Hepatocyte (in vitro differentiated cells): ENCODE measurements around the gene RIBC2. TPM values are rescaled to one million over a fixed set of nuclear protein-coding genes. Genes with fewer than 3 reads are reported as not detected.
A peak's percentile ranks its signal among the peaks of the same experiment; 100 is the strongest.

Source experiments
- DNase-seq: peaks from one replicate; pipeline ENCODE4 v3.0.0-alpha.2; 2016; ENCODE audit warnings: low spot score
- H2AFZ ChIP-seq: fragments of 200-600 bp; sonication (generic); 2 replicates; pipeline ENCODE4 v1.6.0; 2016; ENCODE audit warnings: antibody characterized with exemption, mild to moderate bottlenecking
- H3K27ac ChIP-seq: fragments of 200-600 bp; sonication (generic); 2 replicates; pipeline ENCODE4 v1.5.1; 2016; ENCODE audit warnings: mild to moderate bottlenecking
- H3K27me3 ChIP-seq: fragments of 200-600 bp; sonication (generic); 2 replicates; pipeline ENCODE4 v1.6.1; 2016
- H3K36me3 ChIP-seq: fragments of 200-600 bp; sonication (generic); replicated peaks from 2 replicates; pipeline ENCODE4 v1.5.1; 2016; ENCODE audit warnings: low read depth; ENCODE audit not compliant: insufficient read depth
- H3K4me1 ChIP-seq: fragments of 200-600 bp; sonication (generic); 2 replicates; pipeline ENCODE4 v1.5.1; 2016; ENCODE audit warnings: mild to moderate bottlenecking, moderate library complexity; ENCODE audit not compliant: insufficient read depth
- H3K4me2 ChIP-seq: fragments of 200-600 bp; sonication (generic); 2 replicates; pipeline ENCODE4 v1.6.0; 2016
- H3K4me3 ChIP-seq: fragments of 200-600 bp; sonication (generic); 2 replicates; pipeline ENCODE4 v1.5.1; 2016; ENCODE audit warnings: mild to moderate bottlenecking
- H3K79me2 ChIP-seq: fragments of 200-600 bp; sonication (generic); 2 replicates; pipeline ENCODE4 v1.6.0; 2017; ENCODE audit warnings: mild to moderate bottlenecking
- H3K9me2 ChIP-seq: fragments of 200-600 bp; sonication (generic); replicated peaks from 2 replicates; pipeline ENCODE4 v1.6.0; 2017; ENCODE audit warnings: mild to moderate bottlenecking; ENCODE audit not compliant: insufficient read depth
- H3K9me3 ChIP-seq: fragments of 200-600 bp; sonication (generic); 2 replicates; pipeline ENCODE4 v1.5.1; 2016; ENCODE audit warnings: low read depth, mild to moderate bottlenecking
- H4K20me1 ChIP-seq: fragments of 200-600 bp; sonication (generic); 2 replicates; pipeline ENCODE4 v1.6.0; 2016; ENCODE audit warnings: mild to moderate bottlenecking; ENCODE audit not compliant: insufficient read depth, poor library complexity, severe bottlenecking
- CTCF ChIP-seq: fragments of 200-600 bp; sonication (generic); IDR thresholded peaks from 2 replicates; pipeline ENCODE4 v1.5.1; 2016; ENCODE audit warnings: antibody characterized with exemption, mild to moderate bottlenecking; ENCODE audit not compliant: poor library complexity
- EZH2 ChIP-seq: fragments of 200-600 bp; sonication (generic); IDR thresholded peaks from 2 replicates; pipeline ENCODE4 v1.6.1; 2016; ENCODE audit warnings: antibody characterized with exemption, mild to moderate bottlenecking, borderline replicate concordance
- EZH2phosphoT487 ChIP-seq: fragments of 200-600 bp; sonication (generic); IDR thresholded peaks from one replicate; pipeline ENCODE4 v1.6.1; 2018; ENCODE audit warnings: antibody characterized with exemption, mild to moderate bottlenecking, low read depth, moderate library complexity; ENCODE audit not compliant: unreplicated experiment, severe bottlenecking
- WGBS: methylation state at CpG from one replicate; pipeline ENCODE4 v1.1.6; 2016; ENCODE audit warnings: low lambda C conversion rate; ENCODE audit errors: missing lambda C conversion rate; 5-methylcytosine and 5-hydroxymethylcytosine counted together
- polyA plus RNA-seq: library from polyadenylated mRNA; unstranded; fragments of >200 nt; fragmentation: Nextera tagmentation; extraction: Ambion mirVana; gene quantifications from 2 replicates; pipeline ENCODE4 v1.2.1, GENCODE V29; 2016
- total RNA-seq: library from RNA; depleted of rRNA; stranded (reverse); fragments of >200 nt; gene quantifications from 2 replicates; pipeline ENCODE4 v1.2.3, GENCODE V29; 2014

RIBC2 gene
- total and polyA plus RNA-seq, 2 experiments from 2014 or later: 0.50 to 0.56 TPM

- Histone ChIP-seq H4K20me1 (no peaks in the 10 kb centered on the region), H3K36me3 (no peaks in the 10 kb centered on the region), H3K4me2 (no peak overlapping the region), H3K4me1 (peaks cover 21% of the 10 kb centered on the region), H3K27me3 (no peaks in the 10 kb centered on the region), H3K9me2 (no peaks in the 10 kb centered on the region), H3K9me3 (no peaks in the 10 kb centered on the region), H3K79me2 (no peaks in the 10 kb centered on the region), H2AFZ (no peak overlapping the region), H3K27ac (no peak overlapping the region), H3K4me3 (no peak overlapping the region)
- 81% methylated on average over 3 of the region's 3 CpGs for WGBS
- no peak for TF ChIP-seq EZH2
- no peak for TF ChIP-seq CTCF
- TF ChIP-seq EZH2phosphoT487: no peak
- no peak for DNase-seq
Measured at GRCh38 chr22:45465633-45466032, 52.1 kb downstream of the RIBC2 start.

- H2AFZ ChIP-seq: no peak overlapping the region
- H4K20me1 ChIP-seq: no peaks in the 10 kb centered on the region
- no peaks in the 10 kb centered on the region for H3K36me3 ChIP-seq
- H3K4me1 ChIP-seq: peaks cover 23% of the 10 kb centered on the region
- H3K4me2 ChIP-seq: peak overlapping the region; percentile 3
- DNase-seq: no peak
- TF ChIP-seq EZH2 (no peak), EZH2phosphoT487 (no peak), CTCF (no peak)
- H3K9me3 ChIP-seq: no peaks in the 10 kb centered on the region
- WGBS: 58% methylated on average over 7 of the region's 7 CpGs
- H3K4me3 ChIP-seq: no peak overlapping the region
- no peaks in the 10 kb centered on the region for H3K9me2 ChIP-seq
- H3K79me2 ChIP-seq: no peaks in the 10 kb centered on the region
- H3K27me3 ChIP-seq: no peaks in the 10 kb centered on the region
- H3K27ac ChIP-seq: peak overlapping the region; percentile 83
Measured at GRCh38 chr22:45468872-45469271, 55.4 kb downstream of the RIBC2 start.

- 51% methylated on average over 8 of the region's 8 CpGs for WGBS
- Histone ChIP-seq H3K4me3 (no peak overlapping the region), H3K27me3 (no peaks in the 10 kb centered on the region), H3K9me3 (no peaks in the 10 kb centered on the region), H3K4me1 (peaks cover 28% of the 10 kb centered on the region), H3K4me2 (peak overlapping the region; percentile 3), H3K36me3 (no peaks in the 10 kb centered on the region), H2AFZ (no peak overlapping the region), H3K79me2 (no peaks in the 10 kb centered on the region), H4K20me1 (no peaks in the 10 kb centered on the region), H3K27ac (peak overlapping the region; percentile 83), H3K9me2 (no peaks in the 10 kb centered on the region)
- TF ChIP-seq EZH2phosphoT487 (no peak), CTCF (no peak), EZH2 (no peak)
- DNase-seq: no peak
Measured at GRCh38 chr22:45469281-45470073, 56.0 kb downstream of the RIBC2 start.
